Endodermal cell (in vitro differentiated cells): ENCODE results near the gene MAP3K5. TPM values are rescaled to one million over a fixed set of nuclear protein-coding genes. Genes with fewer than 3 reads are reported as not detected.
"Not testable (repeated sequence)": the region's sequence is repeated elsewhere in the genome, so short reads cannot be mapped to it uniquely, and the experiment has no call there.

Experiments
- DNase-seq: peaks from one replicate; pipeline ENCODE4 v3.0.0-alpha.2; 2017
- H3K27ac ChIP-seq: 2 replicates; pipeline ENCODE4 v1.5.1; 2013; ENCODE audit warnings: mild to moderate bottlenecking, low read depth, low read length, moderate library complexity
- H3K27me3 ChIP-seq: 2 replicates; pipeline ENCODE4 v1.6.1; 2013; ENCODE audit warnings: mild to moderate bottlenecking, low read length, moderate library complexity; ENCODE audit not compliant: insufficient read depth, control insufficient read depth, poor library complexity, severe bottlenecking
- H3K36me3 ChIP-seq: 2 replicates; pipeline ENCODE4 v1.7.0; 2013; ENCODE audit warnings: mild to moderate bottlenecking, low read length, moderate library complexity; ENCODE audit not compliant: control insufficient read depth, insufficient read depth
- H3K4me1 ChIP-seq: one replicate; pipeline ENCODE4 v1.7.0; 2013; ENCODE audit warnings: low read length; ENCODE audit not compliant: control insufficient read depth, insufficient read depth
- H3K4me3 ChIP-seq: 2 replicates; pipeline ENCODE4 v1.5.1; 2013; ENCODE audit warnings: mild to moderate bottlenecking, low read length, moderate library complexity
- H3K9ac ChIP-seq: 2 replicates; pipeline ENCODE4 v1.6.1; 2013; ENCODE audit warnings: mild to moderate bottlenecking, low read length, moderate library complexity; ENCODE audit not compliant: poor library complexity, severe bottlenecking; ENCODE audit errors: extremely low read depth
- H3K9me3 ChIP-seq: 2 replicates; pipeline ENCODE4 v1.6.1; 2013; ENCODE audit warnings: mild to moderate bottlenecking, low read length, moderate library complexity; ENCODE audit not compliant: control insufficient read depth
- H3K27ac Mint-ChIP-seq: 2 replicates; pipeline ENCODE4 v1.8.0; 2020; ENCODE audit warnings: mixed read lengths
- H3K27me3 Mint-ChIP-seq: 2 replicates; pipeline ENCODE4 v1.8.0; 2021; ENCODE audit warnings: mild to moderate bottlenecking, mixed read lengths; ENCODE audit not compliant: insufficient read depth
- H3K36me3 Mint-ChIP-seq: 2 replicates; pipeline ENCODE4 v1.8.0; 2020; ENCODE audit warnings: low read depth, mixed read lengths
- H3K4me1 Mint-ChIP-seq: 2 replicates; pipeline ENCODE4 v1.8.0; 2020; ENCODE audit warnings: mixed read lengths
- H3K4me3 Mint-ChIP-seq: 2 replicates; pipeline ENCODE4 v1.8.0; 2020; ENCODE audit warnings: mild to moderate bottlenecking, moderate library complexity, mixed read lengths
- H3K9me3 Mint-ChIP-seq: 2 replicates; pipeline ENCODE4 v1.8.0; 2020; ENCODE audit warnings: mild to moderate bottlenecking, mixed read lengths
- CTCF ChIP-seq: fragments of 200-600 bp; sonication (generic); conservative IDR thresholded peaks from 2 replicates; pipeline ENCODE4 v1.5.0; 2021; ENCODE audit warnings: antibody characterized with exemption, mild to moderate bottlenecking
- WGBS, 2 experiments: methylation state at CpG; one replicate each; pipeline versions ENCODE4 v1.1.5 to v1.1.7; 2013; ENCODE audit warnings: missing lambda C conversion rate in 2 of 2, mixed read lengths in 1 of 2; ENCODE audit not compliant: insufficient coverage in 1 of 2, insufficient read length in 1 of 2; 5-methylcytosine and 5-hydroxymethylcytosine counted together
- total RNA-seq, 2 donors: library from RNA; stranded (reverse); fragmentation: NEBNext Ultra II Directional in 1 of 2; extraction: Animal tissue kit (Norgen Biotek cat#: 25700) in 1 of 2; gene quantifications; 2 replicates in 1 of 2; 3 replicates in 1 of 2; pipeline ENCODE4 v1.2.1, GENCODE V29; 2021

Gene MAP3K5
- total RNA-seq, 2 donors from 2014 or later: 1.6 to 3.4 TPM

- no peaks in the 10 kb centered on the region for H3K9me3 ChIP-seq
- Mint-ChIP-seq H3K27ac (no peak overlapping the region), H3K4me3 (no peak overlapping the region), H3K27me3 (no peaks in the 10 kb centered on the region), H3K4me1 (peaks cover 8% of the 10 kb centered on the region), H3K36me3 (no peaks in the 10 kb centered on the region), H3K9me3 (peaks cover 3% of the 10 kb centered on the region)
- DNase-seq: no peak
- no peak overlapping the region for H3K4me3 ChIP-seq
- H3K27me3 ChIP-seq: no peaks in the 10 kb centered on the region
- no peak overlapping the region for H3K9ac ChIP-seq
- H3K27ac ChIP-seq: no peak overlapping the region
- H3K4me1 ChIP-seq: no peaks in the 10 kb centered on the region
- TF ChIP-seq CTCF: no peak
- no CpG with 5 or more reads among the region's 1 CpG for WGBS, 2 experiments
- H3K36me3 ChIP-seq: no peaks in the 10 kb centered on the region
These were observed 73.8 kb downstream of the MAP3K5 start for GRCh38 chr6:136718476-136718875.

DNA sequence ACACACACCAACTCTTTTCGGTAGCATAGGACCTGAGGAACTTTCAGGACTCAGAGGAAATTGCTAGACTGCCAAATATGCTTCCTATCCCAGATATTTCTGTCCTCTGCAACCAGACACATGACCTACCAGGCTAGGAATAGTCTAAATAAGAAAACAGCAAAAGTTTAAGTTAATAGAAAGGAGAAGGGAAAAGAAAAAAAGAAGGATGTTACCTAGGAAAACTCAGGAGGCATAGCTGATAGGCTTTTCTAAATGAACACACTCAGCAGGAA lies 74.6 kb downstream of the MAP3K5 start:
- no peak overlapping the region for H3K4me3 ChIP-seq
- H3K9me3 Mint-ChIP-seq: peaks cover 3% of the 10 kb centered on the region
- H3K36me3 Mint-ChIP-seq: no peaks in the 10 kb centered on the region
- 91% methylated on average over 1 of the region's 1 CpG; no CpG with 5 or more reads in 1 of the 2 experiments for WGBS, 2 experiments
- no peaks in the 10 kb centered on the region for H3K9me3 ChIP-seq
- H3K27me3 Mint-ChIP-seq: no peaks in the 10 kb centered on the region
- H3K27ac Mint-ChIP-seq: no peak overlapping the region
- H3K4me1 Mint-ChIP-seq: peaks cover 8% of the 10 kb centered on the region
- TF ChIP-seq CTCF: no peak
- H3K27ac ChIP-seq: no peak overlapping the region
- no peak overlapping the region for H3K9ac ChIP-seq
- DNase-seq: no peak
- no peaks in the 10 kb centered on the region for H3K36me3 ChIP-seq
- H3K4me3 Mint-ChIP-seq: no peak overlapping the region
- no peaks in the 10 kb centered on the region for H3K4me1 ChIP-seq
- no peaks in the 10 kb centered on the region for H3K27me3 ChIP-seq

GRCh38 chr6:136716917-136717715 lies 75.2 kb downstream of the MAP3K5 start:
- Mint-ChIP-seq H3K4me1 (peaks cover 8% of the 10 kb centered on the region), H3K4me3 (no peak overlapping the region), H3K27me3 (no peaks in the 10 kb centered on the region), H3K9me3 (peaks cover 3% of the 10 kb centered on the region), H3K27ac (no peak overlapping the region), H3K36me3 (no peaks in the 10 kb centered on the region)
- no peak overlapping the region for H3K27ac ChIP-seq
- H3K9ac ChIP-seq: no peak overlapping the region
- no peak overlapping the region for H3K4me3 ChIP-seq
- 93 to 95% methylated on average over 2 to 4 of the region's 4 CpGs for WGBS, 2 experiments
- H3K4me1 ChIP-seq: no peaks in the 10 kb centered on the region
- no peaks in the 10 kb centered on the region for H3K27me3 ChIP-seq
- H3K9me3 ChIP-seq: no peaks in the 10 kb centered on the region
- TF ChIP-seq CTCF: no peak
- DNase-seq: no peak
- H3K36me3 ChIP-seq: no peaks in the 10 kb centered on the region

GRCh38 chr6:136712642-136713041 lies 79.6 kb downstream of the MAP3K5 start:
- H3K27ac ChIP-seq: not testable (repeated sequence)
- 83 to 89% methylated on average over 1 to 4 of the region's 4 CpGs for WGBS, 2 experiments

More at GRCh38 chr6:136712642-136713041, 79.6 kb downstream of the MAP3K5 start:
- H3K9me3 ChIP-seq, H3K9me3 Mint-ChIP-seq, H3K27me3 ChIP-seq, H3K27ac Mint-ChIP-seq, DNase-seq, H3K9ac ChIP-seq, H3K4me1 Mint-ChIP-seq, H3K4me3 Mint-ChIP-seq, H3K4me3 ChIP-seq, H3K36me3 Mint-ChIP-seq, H3K27me3 Mint-ChIP-seq, H3K4me1 ChIP-seq, H3K36me3 ChIP-seq: not testable (repeated sequence)
